GM18505 (cell line): ENCODE data around the gene CADPS2.
"Not testable (repeated sequence)": the region's sequence is repeated elsewhere in the genome, so short reads cannot be mapped to it uniquely, and the experiment has no call there.

ENCODE experiments used
- ATAC-seq: cut with Tn5 transposase; IDR thresholded peaks from one replicate; pipeline ENCODE4 v1.9.1; 2021; ENCODE audit not compliant: unreplicated experiment
- POLR2A ChIP-seq: IDR thresholded peaks from 4 replicates; pipeline ENCODE4 v1.6.1; 2011; ENCODE audit warnings: borderline replicate concordance; ENCODE audit not compliant: insufficient read depth, insufficient read length; ENCODE audit errors: extremely low read depth

Gene CADPS2

DNA sequence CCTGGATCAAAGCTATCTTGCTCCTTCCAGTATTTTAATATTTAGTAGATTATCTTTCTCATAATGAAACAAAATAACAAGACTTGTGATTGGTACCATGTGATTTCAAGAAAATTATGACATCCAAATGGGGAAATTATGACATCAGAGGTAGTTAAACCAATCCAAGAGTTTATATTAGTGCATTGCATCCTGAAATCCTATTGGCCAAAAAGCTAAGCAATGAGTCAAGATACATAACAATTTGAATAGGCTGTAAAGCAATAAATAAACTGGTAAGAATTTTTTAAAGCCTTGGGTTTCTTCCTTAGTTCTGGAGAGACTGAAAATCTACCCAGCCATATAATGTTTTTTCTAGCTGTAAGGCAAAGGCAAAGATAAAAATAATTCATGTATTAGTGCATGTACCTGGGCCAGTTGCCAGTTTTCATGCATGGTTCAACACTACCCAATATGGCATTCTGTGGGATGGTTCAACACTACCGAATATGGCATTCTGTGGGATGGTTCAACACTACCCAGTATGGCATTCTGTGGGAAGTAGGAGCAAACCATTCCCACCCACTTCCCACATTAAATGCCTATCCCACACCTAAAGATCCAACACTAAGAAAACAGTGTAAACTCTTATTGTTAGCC lies 183.3 kb downstream of the CADPS2 start, which contains the start of gene RNF148:
Gene RNF148, minus strand, starts transcription at position 51 of the 639 bp plus-strand sequence. CDS start 172 bp downstream, outside the sequence.
- TF ChIP-seq POLR2A, result no peak
- ATAC-seq, result no peak

DNA sequence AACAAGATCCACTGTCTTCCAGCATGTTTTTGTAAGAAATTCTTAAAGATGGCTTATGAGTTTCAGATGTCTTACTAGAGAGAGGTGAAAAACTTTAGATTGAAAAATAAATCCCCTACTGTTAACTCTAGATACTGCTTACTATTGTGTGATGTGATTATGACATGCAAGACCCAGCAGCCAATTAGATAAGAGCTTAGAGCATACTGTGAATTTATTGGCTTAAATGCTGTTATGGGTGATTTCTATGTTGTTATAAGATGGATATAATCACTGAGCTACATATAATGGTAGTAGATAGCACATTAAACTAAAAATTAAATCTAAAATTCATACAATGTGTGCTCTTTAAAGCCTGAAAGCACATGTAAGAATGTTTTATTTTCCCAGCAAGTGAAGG lies 187.2 kb downstream of the CADPS2 start, which contains the start of gene RNF133:
Gene RNF133, minus strand, starts transcription at position 101 of the 400 bp plus-strand sequence. CDS start 199 bp downstream, outside the sequence.
- ATAC-seq, result no peak
- no peak for TF ChIP-seq POLR2A

DNA sequence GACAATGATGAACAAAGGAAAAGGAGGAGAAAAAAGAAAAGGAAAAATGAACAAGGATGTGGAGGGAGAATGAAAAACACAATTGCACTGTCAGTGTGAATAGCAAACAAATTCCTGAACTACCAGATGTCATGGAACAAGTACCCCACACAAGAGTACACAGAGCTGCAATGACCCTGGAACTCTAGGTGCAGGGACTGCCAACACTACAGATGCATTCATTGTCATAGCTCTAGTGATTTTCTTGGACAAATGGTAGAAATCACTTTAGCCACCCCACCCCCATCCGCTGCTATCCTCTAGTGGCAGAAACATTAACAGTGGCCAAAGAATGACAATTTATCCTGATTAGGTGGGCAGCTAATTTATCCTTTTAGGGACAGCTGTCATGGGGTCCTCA lies 190.4 kb downstream of the CADPS2 start:
- TF ChIP-seq POLR2A, result no peak
- no peak for ATAC-seq

DNA sequence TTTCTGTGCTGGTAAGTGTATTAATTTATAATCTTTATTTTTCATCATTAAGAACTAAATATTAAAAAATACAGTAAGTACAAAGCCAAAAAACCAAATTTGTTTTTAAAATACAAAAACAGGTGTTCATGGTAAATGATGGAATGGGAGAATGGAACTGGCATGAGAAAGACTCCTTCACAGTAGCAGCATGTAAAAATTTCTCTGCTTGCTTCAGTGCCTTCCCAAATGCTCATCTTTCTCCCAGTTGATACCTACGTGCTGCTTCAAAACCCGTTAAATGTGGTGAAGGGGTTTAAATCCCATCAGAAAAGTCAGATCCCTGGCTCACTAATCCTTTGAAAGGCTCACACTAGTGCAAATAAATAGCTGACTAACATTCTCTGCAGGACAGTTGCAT lies 191.6 kb downstream of the CADPS2 start:
- no peak for ATAC-seq
- TF ChIP-seq POLR2A, result no peak

DNA sequence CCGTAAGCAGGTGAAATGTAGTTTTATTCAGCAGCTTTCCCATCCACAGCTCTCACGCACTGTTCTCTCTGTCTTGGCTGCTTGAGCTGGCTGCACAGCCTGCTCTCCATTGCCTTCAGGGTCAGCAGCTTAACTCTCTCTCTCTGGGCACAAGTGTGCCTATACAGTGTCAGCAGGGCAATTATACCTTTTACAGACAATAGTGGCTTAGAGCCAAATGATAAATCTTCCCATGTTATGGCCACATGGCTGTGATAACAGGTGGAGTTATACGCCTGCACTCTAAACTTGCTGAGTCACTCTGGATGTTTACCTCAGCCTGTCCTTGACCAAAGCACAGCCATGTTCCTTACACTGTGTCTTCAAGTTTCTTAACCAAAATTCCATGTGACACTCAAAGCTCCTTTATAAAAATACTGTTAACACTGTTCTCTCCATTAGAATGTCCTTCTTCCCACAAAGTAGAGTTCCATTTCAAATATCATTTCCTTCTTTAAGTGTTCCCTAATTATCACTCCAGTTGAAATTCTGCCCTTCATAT lies 193.4 kb downstream of the CADPS2 start:
- TF ChIP-seq POLR2A, result no peak

DNA sequence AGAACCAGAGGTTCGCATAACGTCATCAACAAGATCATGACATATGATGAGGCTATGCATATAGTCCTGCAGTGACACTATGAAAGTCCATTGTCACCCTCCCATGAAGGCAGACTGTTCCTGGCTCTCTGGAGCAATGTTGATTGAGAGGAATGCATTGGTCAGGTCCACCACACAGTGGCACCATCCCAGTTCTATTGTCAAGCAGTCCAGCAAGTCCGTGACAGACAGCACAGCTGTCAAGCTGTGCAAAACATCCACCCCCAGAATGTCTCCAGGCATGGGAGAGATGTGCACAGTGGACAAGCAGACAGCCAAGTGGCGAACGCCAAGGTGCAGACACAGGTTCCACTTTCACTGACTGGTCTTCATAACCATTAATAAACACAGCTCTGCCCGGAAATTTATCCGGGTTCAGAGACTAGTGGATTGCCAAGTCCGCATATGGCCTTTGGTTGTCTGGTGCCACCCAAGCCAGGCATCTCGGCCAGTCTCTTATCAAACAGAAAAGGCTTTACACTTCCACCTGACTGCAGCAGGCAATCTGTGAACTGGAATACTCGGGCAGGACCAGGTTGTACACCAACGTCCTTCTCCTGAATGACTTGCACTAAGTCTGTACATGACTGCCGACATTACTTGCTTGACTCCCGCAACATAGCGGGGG lies 194.6 kb downstream of the CADPS2 start:
- ATAC-seq, result no peak
- no peak for TF ChIP-seq POLR2A

More for the DNA sequence above, 193.4 kb downstream of the CADPS2 start:
- no peak for ATAC-seq

DNA sequence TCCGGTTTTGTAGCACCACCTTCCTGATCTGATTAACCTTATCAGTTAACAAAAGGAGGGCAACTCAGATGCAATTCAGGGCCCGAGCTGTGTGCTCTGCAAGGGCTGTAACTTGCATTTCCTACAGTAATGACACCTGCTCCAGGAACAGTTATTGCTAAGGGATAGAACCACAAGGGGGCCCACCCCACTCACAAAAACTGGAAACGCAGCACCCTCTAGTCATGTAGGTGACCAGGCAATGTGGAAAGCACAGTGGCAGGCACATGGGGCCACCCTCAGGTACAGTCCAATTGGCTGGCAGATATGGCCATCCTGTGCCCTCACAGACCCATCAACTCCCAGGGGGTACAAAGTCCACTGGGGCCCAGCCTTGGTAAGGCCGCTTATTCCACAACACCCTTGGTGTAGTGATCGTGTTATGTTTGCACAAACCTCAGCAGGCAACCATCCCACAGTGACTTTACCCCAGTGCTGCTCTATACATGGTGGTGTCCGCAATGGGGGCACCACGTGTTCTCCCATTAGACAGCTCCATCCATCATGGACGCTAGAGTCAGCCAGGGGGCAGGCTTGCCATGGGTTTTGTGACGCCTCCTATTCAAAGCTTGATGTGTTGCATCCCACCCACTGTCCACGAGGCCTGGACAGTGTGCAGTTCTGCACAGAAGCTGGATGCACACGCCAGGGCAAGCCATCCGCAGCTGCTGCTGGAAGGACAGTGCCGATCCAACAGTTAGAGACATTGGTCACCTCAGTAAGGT lies 196.7 kb downstream of the CADPS2 start:
- no peak for TF ChIP-seq POLR2A
- ATAC-seq, result no peak

DNA sequence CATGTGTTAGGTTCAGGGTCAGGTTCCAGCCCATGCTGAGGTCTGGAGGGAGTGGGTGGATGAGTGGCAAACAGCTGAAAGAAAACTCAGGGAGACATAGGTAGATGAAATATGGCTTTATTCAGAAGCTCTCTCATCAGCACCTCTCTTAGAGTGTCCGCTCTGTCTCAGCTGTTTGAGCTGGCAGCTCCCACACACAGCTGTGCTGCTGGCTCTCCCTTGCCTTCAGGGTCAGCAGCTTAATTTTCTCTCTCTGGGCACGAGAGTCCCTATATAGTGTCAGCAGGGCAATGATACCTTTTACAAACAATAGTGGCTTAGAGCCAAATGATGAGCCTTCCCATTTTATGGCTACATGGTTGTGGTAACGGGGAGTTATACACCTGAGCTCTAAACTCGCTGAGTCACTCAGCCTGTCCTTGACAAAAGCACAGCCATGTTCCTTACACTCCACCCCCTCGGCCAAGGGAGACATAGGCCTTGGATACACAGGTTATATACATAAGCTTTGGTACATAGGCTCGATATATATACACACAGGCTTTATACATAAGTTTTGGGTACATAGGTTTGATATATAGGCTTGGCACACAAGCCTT lies 197.8 kb downstream of the CADPS2 start:
- ATAC-seq, result no peak
- TF ChIP-seq POLR2A, result no peak

DNA sequence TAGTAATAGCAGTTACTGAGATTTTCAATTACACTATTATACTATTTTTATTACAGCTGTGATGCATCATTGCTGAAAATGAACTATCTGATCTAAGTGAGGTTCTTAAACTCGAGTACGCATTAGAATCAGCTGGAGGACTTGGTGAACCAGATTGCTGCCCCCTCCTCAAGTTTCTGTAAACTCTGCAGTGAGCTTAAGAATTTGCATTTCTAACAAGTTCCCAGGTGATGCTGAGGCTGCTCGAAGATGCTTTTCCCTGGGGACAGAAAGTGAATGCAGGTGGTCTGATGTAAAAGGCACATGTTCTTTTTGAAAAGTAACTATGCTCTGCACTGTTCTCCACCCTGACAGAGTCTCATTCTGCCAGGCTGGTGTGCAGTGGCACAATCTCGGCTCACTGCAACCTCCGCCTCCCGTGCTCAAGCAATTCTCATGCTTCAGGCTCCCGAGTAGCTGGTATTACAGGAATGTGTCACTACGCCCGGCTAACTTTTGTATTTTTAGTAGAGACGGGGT lies 199.8 kb downstream of the CADPS2 start:
- ATAC-seq, result no peak
- TF ChIP-seq POLR2A, result no peak

DNA sequence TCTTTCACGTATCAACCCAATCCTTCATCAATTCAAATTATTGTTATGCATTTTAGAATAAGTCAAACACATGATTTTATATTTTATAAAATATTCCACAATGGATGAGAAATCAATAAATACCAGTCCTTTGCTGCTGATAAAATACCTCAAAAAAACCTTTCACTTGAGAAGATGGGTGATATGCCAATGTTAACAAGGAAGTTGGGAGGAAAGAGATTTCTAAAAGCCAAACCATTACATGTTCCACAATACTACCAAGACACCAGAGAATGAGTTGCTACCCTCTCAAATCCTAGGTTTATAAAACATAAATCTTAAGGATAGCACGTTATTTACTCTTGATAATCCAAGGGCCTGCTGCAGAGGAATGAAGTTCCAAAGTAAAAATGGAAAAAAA lies 201.8 kb downstream of the CADPS2 start:
- TF ChIP-seq POLR2A, result no peak
- ATAC-seq, result no peak

DNA sequence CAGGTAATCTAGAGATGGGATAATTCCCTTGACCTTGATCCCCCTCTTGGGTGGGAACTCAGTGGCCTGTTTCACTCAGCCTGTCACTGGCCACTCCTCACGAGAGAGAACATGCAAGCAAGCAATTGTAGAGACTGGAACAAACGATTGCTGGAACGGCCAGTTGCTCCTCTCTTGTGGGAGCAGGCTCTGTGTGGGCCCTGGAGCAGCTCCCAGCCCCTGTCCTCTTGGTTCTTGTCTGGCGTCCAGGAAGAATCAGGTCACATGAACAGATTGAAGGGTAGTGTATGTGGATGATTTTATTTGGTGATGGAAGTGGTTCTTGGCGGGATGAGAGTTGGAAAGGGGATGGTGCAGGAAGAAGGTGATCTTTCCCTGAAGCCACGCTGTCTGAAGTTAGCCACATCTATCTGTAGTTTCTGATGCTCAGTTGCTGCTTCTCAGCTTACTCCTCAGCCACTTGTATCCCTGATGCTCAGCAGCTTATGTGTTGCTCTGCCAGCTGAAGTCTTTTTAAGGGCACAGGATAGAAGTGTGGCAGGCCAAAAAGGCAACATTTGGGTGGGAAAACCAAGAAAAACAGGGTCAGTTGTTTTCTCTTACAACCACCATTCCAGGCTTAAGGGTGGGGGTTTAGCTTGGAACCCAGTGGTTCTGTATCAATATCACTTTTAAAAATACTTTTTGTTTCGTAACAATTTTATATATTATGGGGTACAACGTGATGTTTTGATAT lies 203.3 kb downstream of the CADPS2 start:
- no peak for ATAC-seq
- TF ChIP-seq POLR2A, result no peak

DNA sequence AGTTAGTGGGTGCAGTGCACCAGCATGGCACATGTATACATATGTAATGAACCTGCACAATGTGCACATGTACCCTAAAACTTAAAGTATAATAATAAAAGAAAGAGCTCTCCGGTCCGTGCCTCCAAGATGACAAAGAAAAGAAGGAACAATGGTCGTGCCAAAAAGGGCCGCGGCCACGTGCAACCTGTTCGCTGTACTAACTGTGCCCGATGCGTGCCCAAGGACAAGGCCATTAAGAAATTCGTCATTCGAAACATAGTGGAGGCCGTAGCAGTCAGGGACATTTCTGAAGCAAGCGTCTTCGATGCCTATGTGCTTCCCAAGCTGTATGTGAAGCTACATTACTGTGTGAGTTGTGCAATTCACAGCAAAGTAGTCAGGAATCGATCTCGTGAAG lies 205.1 kb downstream of the CADPS2 start:
- ATAC-seq, result not testable (repeated sequence)
